Thymus (tissue), 11 donors: ENCODE measurements around the gene PCED1B. TPM values are rescaled to one million over a fixed set of nuclear protein-coding genes. Genes with fewer than 3 reads are reported as not detected.

ENCODE experiments used
- DNase-seq, 9 donors: peaks; one replicate each; pipeline ENCODE4 v3.0.0-alpha.2; 2013; ENCODE audit warnings: low spot score in 9 of 9, low read depth in 6 of 9, missing footprints in 1 of 9
- H3K27ac ChIP-seq, 2 donors: one replicate each; pipeline ENCODE4 v1.5.1; 2013; ENCODE audit warnings: control low read depth in 1 of 2, low read depth in 1 of 2, low read length in 1 of 2, mild to moderate bottlenecking in 1 of 2, moderate library complexity in 1 of 2
- H3K27me3 ChIP-seq, 2 donors: one replicate each; pipeline ENCODE4 v1.5.1; 2013; ENCODE audit warnings: low read length in 1 of 2; ENCODE audit not compliant: control insufficient read depth in 2 of 2, insufficient read depth in 1 of 2
- H3K36me3 ChIP-seq, 2 donors: one replicate each; pipeline ENCODE4 v1.5.1; 2013; ENCODE audit warnings: low read length in 1 of 2, mild to moderate bottlenecking in 1 of 2, moderate library complexity in 1 of 2; ENCODE audit not compliant: control insufficient read depth in 2 of 2, insufficient read depth in 2 of 2
- H3K4me1 ChIP-seq, 2 donors: one replicate each; pipeline ENCODE4 v1.5.1; 2013; ENCODE audit warnings: low read length in 2 of 2; ENCODE audit not compliant: control insufficient read depth in 2 of 2, insufficient read depth in 2 of 2
- H3K4me3 ChIP-seq, 2 donors: one replicate each; pipeline ENCODE4 v1.5.1; 2013; ENCODE audit warnings: low read length in 2 of 2, control low read depth in 1 of 2, mild to moderate bottlenecking in 1 of 2
- H3K9me3 ChIP-seq, 2 donors: one replicate each; pipeline ENCODE4 v1.5.1; 2013; ENCODE audit warnings: low read length in 1 of 2, mild to moderate bottlenecking in 1 of 2; ENCODE audit not compliant: control insufficient read depth in 2 of 2, insufficient read depth in 1 of 2
- WGBS: extraction: QIAGEN DNeasy Blood & Tissue Kit; methylation state at CpG from one replicate; pipeline ENCODE4 v1.1.7; 2013; 5-methylcytosine and 5-hydroxymethylcytosine counted together
- polyA plus RNA-seq: library from polyadenylated mRNA; stranded (reverse); fragments of 200-250 nt; gene quantifications from one replicate; pipeline ENCODE4 v1.2.3, GENCODE V29; 2013
- total RNA-seq: library from RNA; stranded (reverse); fragments of 120-200 nt; gene quantifications from one replicate; pipeline ENCODE4 v1.2.4, GENCODE V29; 2013
- donor health status: healthy.

PCED1B gene
- total and polyA plus RNA-seq, 2 donors: 1.7 to 7.7 TPM

DNA sequence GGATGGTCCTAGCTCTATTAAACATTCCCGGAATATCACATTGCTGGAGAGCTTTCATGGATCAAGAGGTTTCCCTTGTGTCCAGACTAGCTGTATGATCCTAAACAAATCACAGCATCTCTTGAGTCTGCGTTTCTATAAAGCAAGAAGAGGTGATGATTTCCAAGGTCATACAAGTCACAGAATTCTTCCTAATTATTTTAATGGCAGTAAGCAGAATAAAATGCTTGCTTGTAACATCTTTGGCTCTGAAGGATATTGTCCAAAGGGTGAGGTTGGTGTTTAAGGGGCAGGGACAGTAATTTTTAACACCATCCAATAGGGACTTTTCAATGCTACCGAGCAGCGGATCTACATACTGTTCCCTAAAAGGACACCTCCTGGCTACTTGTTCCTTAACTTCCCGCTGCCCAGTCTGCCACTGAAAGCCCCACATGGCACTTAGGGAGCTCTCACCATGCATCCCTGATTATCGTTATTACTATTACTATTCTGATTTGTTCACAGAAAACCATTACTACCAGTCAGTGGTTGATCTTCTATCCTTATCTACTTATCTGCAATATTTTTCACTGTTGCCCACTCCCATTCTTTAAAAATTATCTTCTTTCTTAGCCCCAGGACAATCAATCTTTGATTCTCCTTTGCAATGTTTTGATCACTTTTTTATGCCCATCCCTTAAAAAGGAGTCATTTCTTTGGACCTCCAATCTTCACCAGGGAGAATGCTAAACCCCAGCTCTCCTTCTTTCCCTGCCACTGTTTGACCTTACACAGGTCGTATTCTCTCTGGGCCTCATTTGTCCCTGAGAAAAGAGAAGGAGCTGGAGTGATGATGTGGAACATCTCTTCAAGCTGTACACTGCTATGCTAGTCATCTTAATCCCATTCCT, 4.0 kb upstream of the PCED1B start:
- Histone ChIP-seq H3K27me3 (peaks cover 0 to 27% of the 10 kb centered on the region in 2 donors), H3K4me1 (peaks cover 2 to 12% of the 10 kb centered on the region in 2 donors), H3K4me3 (no peak overlapping the region), H3K27ac (no peak overlapping the region), H3K9me3 (no peaks in the 10 kb centered on the region), H3K36me3 (no peaks in the 10 kb centered on the region)
- no peak for DNase-seq
- 98% methylated on average over 7 of the region's 7 CpGs for WGBS

DNA sequence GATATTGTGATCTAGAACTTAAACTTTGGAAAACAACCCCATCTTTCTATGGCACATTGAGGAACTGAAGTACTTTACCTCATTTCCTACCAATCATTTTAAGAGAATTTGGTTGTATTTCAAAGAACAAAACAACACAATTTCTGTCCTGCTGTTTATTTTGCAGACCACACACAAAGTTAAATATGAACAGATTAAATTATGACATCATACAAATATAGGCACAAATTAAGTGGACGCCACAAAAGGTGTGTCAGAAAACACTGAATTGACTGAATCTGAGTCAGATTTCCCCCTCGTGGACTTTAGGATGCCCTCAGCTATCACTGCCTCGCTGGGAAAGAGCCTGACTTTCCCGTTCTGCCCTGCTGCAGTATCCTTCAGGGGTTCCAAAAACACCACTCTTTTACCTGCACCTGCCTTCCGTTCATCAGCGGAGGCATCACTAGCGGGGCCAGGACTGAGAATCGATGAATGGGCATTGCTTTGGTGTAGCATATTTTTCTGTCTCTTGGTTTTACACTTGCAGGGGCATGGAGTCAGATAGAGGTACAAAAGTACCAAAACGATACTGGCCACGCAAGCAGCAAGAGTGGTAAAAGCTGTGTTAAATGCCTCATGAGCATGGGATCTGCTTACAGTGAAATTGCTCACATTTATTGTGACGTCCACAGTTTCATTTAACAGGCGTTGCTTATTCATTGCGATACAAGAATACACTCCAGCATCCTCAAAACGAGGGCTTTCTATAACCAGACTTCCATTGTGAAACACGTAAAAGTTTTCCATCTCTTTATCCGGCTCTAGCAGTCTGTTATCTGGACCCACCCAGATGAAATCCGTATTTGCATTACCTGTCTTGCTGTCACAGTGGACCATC, 2.0 kb upstream of the PCED1B start:
- Histone ChIP-seq H3K27me3 (peaks cover 4 to 34% of the 10 kb centered on the region in 2 donors), H3K36me3 (no peaks in the 10 kb centered on the region), H3K4me3 (no peak overlapping the region), H3K27ac (no peak overlapping the region), H3K9me3 (no peaks in the 10 kb centered on the region), H3K4me1 (peaks cover 2 to 17% of the 10 kb centered on the region in 2 donors)
- DNase-seq: no peak
- 95% methylated on average over 17 of the region's 17 CpGs for WGBS

DNA sequence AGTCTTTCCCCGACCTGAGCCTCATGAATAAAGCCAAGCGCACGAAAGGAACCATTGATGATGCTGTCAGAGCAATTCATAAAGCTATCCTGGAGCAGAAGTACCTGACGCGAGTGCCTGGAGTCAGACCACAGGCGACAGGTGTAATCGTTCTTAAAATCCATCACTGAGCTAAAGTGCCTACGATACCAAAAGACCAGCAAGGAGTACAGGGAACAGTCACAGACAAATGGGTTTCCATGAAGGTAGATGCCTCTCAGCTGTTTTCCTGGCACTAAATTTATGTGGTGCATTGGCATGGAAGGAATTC, 1.4 kb upstream of the PCED1B start:
- no peak overlapping the region for H3K4me3 ChIP-seq
- H3K4me1 ChIP-seq: peaks cover 2 to 17% of the 10 kb centered on the region in 2 donors
- 97% methylated on average over 8 of the region's 8 CpGs for WGBS
- no peaks in the 10 kb centered on the region for H3K9me3 ChIP-seq
- H3K36me3 ChIP-seq: no peaks in the 10 kb centered on the region
- peaks cover 4 to 34% of the 10 kb centered on the region in 2 donors for H3K27me3 ChIP-seq
- DNase-seq: no peak
- no peak overlapping the region for H3K27ac ChIP-seq

DNA sequence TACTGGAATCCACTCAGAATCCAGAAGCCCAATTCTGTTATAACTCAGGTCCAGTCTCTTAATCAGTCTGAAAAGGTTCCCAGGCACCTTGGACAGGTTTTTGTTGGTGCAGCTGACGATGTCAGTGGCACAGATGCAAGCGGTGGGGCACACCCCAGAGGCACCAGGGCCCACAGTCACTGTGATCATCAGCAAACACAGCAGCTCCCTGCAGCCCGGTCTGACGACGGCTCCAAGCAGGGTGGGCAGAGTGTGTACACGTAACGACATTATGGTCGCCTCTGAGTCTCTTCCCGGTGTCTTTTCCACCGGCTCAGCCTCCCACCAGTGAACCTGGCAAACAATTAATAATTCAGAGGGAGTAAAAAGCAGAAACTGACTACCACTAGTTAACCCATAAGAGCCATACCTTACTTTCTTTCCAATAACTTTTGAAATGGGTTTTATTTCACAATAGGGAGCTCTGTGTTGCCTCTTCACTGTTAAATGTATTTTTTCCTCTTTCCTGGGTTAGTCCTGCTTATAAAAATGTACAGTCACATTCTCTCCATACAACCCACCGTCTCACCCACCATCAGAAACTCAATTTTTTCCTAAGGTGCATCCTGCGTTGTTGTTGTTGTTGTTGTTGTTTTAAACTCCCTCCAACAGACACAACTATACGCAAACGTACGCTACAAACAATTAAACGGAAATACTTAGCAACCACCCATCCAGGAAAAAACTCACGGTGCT, 521 bp upstream of the PCED1B start:
- Histone ChIP-seq H3K27ac (peak overlapping the region in 1 of 2 donors; percentile 66), H3K9me3 (no peaks in the 10 kb centered on the region), H3K4me3 (peak overlapping the region; percentile 45 to 60), H3K27me3 (peaks cover 4 to 34% of the 10 kb centered on the region in 2 donors), H3K36me3 (no peaks in the 10 kb centered on the region), H3K4me1 (peaks cover 2 to 17% of the 10 kb centered on the region in 2 donors)
- 6% methylated on average over 17 of the region's 17 CpGs for WGBS
- peak in 2 of 9 donors; percentile 9 to 25 for DNase-seq

DNA sequence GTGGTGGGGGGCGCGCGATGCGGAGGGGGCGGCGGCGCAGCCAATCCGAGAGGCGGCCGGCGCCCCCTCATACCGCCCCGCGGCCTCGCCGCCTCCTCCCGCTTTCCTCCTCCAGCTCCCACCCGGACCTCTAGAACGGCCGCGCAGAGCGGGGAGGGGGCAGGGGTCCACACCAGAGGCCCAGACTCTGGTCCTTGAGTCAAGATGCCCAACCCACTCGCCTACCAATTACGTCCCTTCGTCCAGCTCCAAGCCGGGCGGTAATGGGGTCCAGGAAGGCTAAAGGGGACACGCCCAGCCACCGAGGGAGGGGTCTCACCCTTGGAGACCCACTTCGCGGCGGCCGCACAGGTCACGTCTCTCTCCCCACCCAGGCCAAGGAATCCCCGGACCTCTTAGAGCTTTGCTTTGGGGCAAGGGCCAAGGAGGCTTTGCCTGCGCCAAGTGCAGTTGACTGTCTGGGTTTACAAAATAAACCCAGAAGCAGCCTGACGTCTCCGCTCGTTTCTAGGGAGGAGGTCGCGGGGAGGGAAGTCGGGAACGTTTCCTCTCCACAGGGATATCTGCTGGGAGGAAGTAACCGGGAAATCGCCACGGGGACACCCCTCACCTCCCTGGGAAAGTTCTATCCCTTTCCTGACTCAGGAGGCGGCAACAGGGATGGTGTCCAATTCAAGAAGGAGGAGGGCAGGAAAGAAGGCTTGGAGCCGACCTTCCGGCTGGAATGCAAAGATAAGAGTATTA, 732 bp downstream of the PCED1B start:
- peak overlapping the region in 1 of 2 donors; percentile 19 for H3K27ac ChIP-seq
- WGBS: under 1% methylated on average over 49 of the region's 49 CpGs
- peak in 2 of 9 donors; percentile 10 to 31 for DNase-seq
- no peaks in the 10 kb centered on the region for H3K36me3 ChIP-seq
- peaks cover 2 to 17% of the 10 kb centered on the region in 2 donors for H3K4me1 ChIP-seq
- H3K4me3 ChIP-seq: peak overlapping the region; percentile 57 to 60
- peaks cover 4 to 34% of the 10 kb centered on the region in 2 donors for H3K27me3 ChIP-seq
- no peaks in the 10 kb centered on the region for H3K9me3 ChIP-seq

DNA sequence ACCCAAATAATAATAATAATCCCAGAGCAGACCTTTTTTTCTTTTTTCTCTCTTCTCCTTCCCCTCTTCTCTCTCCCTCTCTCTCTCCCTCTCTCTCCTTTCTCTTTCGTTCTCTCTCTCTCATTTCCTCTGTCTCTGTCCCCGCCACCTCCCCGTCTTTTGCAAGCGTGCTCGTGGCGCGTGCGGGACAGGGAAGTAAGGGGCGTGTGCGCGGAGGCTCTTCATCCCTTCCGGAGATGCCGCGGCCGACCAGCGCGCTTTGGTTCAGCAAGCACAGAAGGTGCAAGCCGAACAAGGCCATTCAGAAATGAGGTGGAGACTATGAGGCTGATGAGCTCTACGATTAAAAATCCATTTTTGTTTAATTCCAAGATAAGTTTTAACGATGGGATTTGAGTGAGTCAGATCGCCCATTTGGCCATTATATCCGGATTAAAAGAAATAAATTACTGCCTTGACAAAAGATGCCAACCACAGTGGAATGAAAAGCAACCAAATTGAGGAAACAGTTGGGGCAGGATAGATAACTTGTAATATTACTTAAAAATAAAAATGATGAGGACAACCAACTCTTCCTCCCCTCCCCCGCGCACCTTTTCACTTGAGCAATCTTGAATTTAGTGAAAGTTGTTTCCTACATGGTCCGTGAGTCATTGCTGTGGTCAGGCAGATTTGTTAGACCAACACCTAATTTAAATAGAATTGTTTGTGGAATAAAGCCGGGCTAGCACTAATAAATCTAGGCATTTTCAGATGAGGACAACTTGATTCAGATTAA, 1.5 kb downstream of the PCED1B start:
- DNase-seq: peak in 1 of 9 donors; percentile 29
- no peaks in the 10 kb centered on the region for H3K9me3 ChIP-seq
- H3K36me3 ChIP-seq: no peaks in the 10 kb centered on the region
- peak overlapping the region; percentile 57 to 60 for H3K4me3 ChIP-seq
- peaks cover 2 to 17% of the 10 kb centered on the region in 2 donors for H3K4me1 ChIP-seq
- H3K27me3 ChIP-seq: peaks cover 4 to 34% of the 10 kb centered on the region in 2 donors
- WGBS: 14% methylated on average over 26 of the region's 26 CpGs
- no peak overlapping the region for H3K27ac ChIP-seq

DNA sequence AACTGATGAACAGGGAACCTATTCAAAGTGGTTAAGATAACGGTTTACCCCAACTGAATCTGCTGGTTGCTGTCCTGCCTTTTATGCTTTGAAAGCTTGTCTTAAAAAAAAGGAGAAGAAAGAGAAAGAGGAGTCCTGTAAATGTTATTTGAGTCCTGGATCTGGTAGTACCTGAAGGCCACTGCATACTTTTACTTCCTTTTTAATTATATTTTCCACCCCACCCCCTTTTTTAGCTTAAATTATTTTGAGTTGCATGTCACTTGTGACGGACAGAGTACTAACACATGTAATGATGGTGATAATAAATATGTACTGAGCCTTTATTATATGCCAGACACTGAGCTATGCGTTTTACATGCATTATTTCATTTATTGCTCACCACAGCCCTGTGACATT, 2.9 kb downstream of the PCED1B start:
- peaks cover 2 to 17% of the 10 kb centered on the region in 2 donors for H3K4me1 ChIP-seq

More for the DNA sequence above, 2.9 kb downstream of the PCED1B start:
- Histone ChIP-seq H3K4me3 (no peak overlapping the region), H3K27ac (no peak overlapping the region), H3K36me3 (no peaks in the 10 kb centered on the region), H3K27me3 (peaks cover 4 to 34% of the 10 kb centered on the region in 2 donors), H3K9me3 (no peaks in the 10 kb centered on the region)
- 95% methylated on average over 3 of the region's 3 CpGs for WGBS
- no peak for DNase-seq
